DMS114 treated with DMSO at 0.1 percent for 48 hours (cell line): ENCODE data around the gene STK17A.

Experiments used
- DNase-seq: peaks from one replicate; lab custom pipeline; 2025; ENCODE audit not compliant: unreplicated experiment; lab: John Stamatoyannopoulos, UW

Gene STK17A

DNA sequence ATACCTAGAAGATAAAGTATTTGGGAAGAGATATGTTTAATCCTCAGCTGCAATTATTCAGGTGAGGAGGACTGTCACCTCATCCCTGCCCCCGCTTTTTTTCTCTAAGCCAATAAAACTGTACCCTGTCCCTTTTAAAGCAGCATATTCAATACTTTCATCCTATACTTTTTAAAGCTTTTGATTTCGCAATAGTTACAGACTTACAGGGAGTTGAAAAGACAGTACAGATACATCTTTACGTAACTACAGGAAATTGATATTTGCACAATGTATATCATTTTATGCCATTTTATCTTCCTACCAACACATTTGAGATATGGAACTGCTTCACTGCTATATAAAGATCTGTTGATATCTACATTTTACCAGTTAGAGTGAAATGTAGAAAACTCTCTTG is 47.6 kb downstream of the STK17A start:
- no peak for DNase-seq

DNA sequence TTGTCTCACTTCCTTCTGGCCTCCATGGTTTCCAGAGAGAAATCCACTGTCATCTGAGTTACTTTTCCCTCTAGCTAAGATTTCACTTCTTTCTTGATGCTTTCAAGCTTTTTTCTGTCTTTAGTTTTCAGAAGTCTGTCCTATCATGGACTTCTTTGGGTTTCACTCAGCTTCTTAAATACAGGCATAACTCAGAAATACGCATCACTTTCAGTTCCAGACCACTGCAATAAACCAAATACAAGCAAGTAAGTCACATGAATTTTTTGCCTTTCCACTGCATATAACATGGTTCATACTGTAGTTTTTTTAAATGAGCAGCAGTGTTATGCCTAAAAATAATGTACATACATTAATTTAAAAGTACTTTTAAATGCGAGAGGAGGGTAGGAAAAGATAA is 48.7 kb downstream of the STK17A start:
- DNase-seq, result no peak

GRCh38 chr7:43632746-43633145 is 49.8 kb downstream of the STK17A start:
- DNase-seq, result no peak

DNA sequence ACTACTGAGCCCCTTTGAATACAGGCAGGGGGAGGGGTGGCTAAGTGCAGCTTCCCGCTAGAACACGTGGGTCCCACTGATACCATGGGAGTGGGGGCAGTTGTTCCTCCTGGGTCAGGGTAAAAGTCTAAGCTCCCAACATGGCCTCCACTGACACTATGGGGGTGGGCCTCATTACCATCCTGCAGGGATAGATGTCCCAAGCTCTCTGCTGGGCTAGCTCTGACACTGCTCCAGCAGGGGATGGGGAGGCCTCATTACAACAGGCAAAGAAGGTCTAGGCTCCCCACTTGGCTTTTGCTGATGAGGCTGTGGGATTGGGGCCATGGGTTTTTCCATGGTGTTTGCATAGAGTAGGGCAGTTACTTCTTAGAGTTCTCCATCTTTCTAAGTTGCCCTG is 51.5 kb downstream of the STK17A start:
- DNase-seq, result no peak

DNA sequence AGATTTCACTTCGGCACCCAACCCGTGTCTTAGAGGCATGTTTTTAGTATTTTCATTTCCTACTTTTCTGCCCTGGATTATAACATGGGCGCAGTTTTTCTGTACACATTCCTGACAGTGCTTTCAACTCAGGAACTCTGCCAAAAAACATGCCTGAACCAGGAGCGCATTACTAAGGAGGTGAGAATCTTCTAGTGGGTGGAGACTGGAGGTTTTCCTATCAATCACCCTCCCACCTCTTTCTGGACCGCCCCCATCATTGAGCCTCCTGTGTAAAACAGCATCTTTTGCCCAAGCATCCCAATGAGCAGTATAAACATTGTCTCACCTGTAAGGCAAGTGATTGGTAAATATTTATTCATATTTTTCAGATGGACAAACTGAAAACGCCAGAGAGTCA is 53.2 kb downstream of the STK17A start:
- DNase-seq, result no peak

GRCh38 chr7:43637114-43637806 is 54.4 kb downstream of the STK17A start:
- DNase-seq, result no peak

- no peak for DNase-seq
Measured at GRCh38 chr7:43639858-43640491, 57.1 kb downstream of the STK17A start.

GRCh38 chr7:43640679-43641078 is 57.8 kb downstream of the STK17A start:
- DNase-seq, result no peak

DNA sequence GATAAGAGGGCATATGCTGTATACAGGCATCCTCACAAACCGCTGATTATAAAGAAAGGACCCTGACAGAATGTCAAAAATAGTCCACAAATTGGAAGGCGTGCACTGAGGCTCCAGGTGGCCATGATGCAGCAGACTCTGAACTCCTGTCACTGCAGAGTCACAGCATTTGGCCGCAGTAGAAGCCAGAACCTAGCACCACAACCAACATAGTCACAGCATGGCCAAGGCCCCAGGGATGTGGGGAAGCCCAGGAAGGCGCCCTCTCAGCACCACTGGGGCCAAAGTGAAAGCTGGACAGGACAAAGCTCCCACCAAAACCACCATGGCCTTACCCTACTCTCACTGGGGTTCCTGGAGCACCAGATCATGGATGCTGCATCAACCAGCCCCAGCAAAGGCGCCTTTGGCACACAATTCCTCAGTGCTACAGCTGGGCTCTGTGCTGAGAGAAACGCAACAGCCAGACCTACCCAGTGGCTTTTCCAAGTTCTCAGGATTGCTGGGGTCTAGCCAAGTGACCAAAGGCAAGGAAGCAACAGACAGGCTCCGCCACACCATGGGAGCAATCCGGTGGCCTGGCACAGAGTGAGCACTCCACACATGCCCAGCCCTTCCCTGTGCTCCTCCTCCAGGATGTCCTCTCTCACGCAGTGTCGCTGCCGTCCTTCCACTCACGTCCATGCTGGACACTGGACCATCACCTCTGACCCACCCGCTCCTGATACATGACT is 60.2 kb downstream of the STK17A start:
- no peak for DNase-seq

DNA sequence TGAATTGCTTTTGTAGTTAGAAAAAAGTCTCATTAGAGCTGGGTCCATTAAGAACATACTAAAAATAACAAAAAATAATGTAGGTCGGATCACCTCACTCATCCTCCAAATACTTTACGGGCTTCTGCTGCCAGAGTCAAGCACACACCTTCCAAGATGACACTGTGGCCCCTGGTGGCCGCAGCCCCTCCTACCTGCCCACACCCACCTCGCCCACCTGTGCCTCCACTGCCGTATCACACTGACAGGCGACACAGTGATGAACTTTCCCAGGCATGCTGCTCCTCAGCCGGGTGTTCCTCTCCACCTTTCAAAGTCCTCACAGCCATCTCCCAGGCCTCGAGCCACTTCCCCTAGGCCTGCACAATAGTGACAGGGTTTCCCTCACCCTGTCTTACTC is 60.9 kb downstream of the STK17A start:
- no peak for DNase-seq

GRCh38 chr7:43645699-43646226 is 62.9 kb downstream of the STK17A start:
- no peak for DNase-seq

DNA sequence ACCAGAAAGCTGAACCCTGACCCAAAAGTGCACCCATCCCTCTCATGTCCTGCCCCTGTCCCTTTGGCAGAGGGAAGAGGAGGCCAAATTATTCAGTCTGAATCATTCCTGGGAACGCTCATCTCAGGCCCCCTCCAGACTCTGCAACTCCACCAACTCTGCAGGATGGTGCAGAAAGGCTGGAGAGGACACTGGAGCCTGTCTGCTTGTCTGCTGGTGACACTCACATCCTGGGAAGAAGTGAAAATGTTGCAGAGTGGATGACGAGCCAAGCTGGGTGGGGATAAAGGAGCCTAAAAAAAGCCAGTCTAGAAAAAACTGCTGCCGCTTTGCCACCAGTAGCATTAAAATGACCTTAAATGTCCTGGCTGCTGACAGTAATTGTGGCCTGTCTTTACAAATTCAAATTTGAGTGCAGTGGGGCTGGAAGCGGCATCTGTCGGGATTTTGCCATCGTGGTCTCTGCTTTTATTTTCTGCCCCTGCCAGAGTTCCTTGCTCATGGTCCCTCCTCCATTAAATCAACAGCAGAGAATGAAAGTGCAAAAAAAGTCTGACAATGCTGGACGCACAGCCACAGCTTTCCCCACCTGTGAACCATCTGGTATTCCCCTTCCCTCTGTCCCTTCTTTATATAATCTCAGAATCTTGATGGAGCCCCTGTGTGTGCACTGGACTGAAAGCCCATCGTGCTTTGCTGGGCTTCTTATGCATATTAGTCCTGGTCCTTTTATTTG is 63.9 kb downstream of the STK17A start:
- DNase-seq, result no peak

DNA sequence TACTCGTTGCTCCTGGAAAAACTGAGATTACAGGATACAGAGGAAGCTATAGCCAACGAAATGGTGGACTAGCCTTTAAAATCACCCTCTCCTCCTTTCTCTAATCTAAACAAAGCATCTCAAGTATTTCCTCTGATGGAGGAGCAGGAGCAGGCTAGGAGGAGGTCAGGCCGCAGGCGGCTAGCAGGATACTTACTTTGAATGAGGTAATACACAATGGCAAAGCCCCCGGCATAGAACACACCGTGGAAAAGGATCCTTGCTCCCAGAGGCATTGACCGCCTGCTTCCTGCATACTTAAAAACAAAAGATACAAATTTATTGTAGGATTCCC is 64.4 kb downstream of the STK17A start:
- DNase-seq, result no peak

DNA sequence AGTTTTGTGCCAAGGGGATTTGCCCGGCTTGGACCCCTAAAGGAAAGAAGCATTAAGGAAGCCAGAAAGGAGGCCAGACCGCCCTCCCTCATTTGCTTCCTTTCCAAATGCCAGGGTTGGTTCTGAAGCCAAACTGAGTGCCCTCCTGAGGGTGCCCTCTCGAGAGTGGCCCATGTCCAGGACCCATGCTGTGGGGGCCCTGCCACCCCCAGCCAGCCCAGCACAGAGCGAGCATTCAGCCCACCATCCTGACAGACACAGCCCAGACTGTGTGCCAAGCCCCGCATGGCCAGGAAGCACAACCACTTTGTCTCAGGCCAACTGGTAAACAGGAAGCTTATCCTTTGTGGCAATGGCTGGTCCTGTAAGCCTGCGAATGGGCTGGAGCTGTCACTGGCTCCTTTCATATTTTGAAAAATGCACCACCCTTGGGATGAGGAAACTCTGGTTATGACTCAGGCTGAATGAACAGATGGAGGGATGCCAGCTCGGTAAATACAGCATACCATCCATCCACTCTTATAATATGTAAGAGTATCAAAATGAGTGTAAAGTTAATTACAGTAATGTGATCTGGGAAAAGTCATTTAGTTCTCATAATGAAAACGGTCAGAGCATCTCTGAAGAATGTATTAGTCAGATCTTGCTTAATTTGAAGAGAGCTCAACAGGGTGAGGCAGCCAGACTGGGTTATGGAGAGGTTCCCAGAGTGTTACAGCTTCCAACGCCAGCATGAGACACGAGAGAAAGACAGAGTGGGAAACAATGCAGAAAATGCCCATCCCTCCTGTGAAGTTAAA is 65.0 kb downstream of the STK17A start:
- DNase-seq, result no peak

DNA sequence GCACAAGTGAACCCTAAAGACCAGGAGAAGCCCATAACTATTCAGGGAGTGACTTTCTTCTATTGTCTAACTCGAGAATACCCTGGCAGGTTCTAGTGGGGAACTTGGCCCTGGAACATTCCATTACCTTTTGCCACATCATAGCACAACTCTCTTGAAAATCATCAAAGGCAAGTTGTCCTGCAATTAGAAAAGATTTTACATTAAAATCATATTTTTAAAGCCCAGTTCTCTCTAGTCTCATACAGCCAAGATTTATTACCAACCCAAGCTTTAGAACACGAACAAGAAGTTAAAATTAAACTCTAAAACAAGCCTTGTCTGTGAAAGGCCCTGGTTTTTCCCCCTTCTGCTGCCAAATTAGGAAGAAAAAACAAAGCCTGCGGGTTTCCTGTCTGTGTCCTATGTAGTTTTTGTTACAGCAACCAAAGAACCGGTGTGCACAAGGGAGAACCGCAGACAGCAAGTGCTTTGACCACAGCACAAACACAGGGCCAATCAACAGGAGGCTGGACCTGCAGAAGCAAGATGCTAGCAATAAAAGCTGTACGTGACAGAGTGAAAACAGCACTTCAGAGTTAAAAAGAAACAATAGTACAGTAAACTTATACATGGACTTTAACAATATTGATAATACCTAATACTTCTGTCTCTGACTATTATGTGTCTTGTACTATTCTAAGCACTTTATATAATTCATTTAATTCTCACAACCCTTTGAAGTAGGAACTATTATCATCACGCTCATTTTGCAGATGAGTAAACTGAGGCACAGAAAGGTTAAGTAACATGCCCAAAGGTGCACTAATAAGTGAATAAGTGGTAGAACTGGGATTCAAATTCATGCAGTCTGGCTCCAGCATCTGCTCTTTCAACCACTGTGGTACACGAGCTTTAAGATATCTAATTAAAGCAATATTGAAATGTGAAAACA is 65.8 kb downstream of the STK17A start:
- DNase-seq, result no peak

GRCh38 chr7:43649755-43650274 is 66.9 kb downstream of the STK17A start:
- no peak for DNase-seq

- DNase-seq, result no peak
Measured at GRCh38 chr7:43650457-43651052, 67.6 kb downstream of the STK17A start.

GRCh38 chr7:43652364-43652763 is 69.5 kb downstream of the STK17A start:
- no peak for DNase-seq

DNA sequence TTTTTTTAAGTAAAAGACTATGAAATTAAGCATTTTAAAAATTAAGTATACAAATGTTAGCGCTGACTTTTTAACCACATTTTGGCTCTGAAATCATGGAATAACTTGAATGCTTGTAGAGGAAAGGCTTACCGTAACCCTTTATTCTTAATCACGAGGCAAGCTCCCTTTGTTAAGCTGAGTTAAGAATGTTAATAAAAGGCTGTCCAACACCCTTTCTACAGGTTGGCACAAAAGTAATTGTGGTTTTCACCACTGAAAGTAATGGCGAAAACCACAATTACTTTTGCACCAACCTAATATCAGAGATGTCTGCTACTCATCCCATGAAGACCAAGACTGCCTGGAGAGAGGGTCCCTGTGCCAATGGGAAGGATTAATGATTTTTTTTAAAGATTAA is 70.6 kb downstream of the STK17A start:
- no peak for DNase-seq
